Adrenal gland (tissue), 5 donors: ENCODE data around the gene XYLT1.

Source experiments
- POLR2A ChIP-seq, 2 donors: fragments of 450-650 bp; IDR thresholded peaks; one replicate each; pipeline ENCODE4 v1.6.1; 2017; ENCODE audit warnings: antibody characterized with exemption in 2 of 2, mild to moderate bottlenecking in 2 of 2, moderate library complexity in 1 of 2
- TF ChIP-seq, protein P1 (sequence below), 6 experiments: fragments of 450-650 bp in 4 of 6; fragments of 200-600 bp in 2 of 6; sonication (generic) in 1 of 6; IDR thresholded peaks; 1 replicate in 5 of 6; 2 replicates in 1 of 6; pipeline versions ENCODE4 v1.5.1 to v1.8.0; 2016 to 2021; ENCODE audit warnings: antibody characterized with exemption in 6 of 6, mild to moderate bottlenecking in 2 of 6, moderate library complexity in 1 of 6
- donor health status: DM: no; HTN: no; CAD: no.

DNA sequence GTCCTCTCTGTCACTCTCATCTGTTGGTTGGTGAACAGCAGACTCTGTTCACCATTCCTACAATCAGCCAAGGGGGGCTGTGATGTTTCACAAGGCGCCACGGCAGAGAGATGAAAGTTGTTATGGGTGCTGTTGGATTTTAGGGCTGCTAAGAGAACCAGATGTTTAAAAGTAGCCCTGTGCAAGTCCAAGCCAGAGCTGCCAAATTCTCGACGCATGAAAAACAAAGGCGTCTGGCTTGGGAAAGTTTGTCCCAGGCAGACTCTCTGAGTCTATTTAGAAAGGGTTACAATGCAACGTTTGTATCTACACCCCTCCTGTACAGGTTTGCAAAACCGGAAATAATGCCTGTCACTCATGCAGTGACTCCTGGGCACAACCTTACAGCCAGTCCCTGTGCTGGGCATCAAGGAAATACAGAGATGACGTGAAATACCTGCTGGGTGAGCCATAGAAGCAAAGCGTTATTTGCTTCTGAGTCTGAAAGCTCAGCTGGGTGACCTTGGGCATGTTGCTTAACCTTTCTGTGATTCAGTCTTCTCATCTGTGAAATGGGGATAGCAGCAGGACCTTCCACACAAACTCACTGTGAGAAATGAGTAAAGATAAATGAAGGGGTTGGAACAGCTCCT is 74.8 kb downstream of the XYLT1 start:
- TF ChIP-seq, protein P1, sequence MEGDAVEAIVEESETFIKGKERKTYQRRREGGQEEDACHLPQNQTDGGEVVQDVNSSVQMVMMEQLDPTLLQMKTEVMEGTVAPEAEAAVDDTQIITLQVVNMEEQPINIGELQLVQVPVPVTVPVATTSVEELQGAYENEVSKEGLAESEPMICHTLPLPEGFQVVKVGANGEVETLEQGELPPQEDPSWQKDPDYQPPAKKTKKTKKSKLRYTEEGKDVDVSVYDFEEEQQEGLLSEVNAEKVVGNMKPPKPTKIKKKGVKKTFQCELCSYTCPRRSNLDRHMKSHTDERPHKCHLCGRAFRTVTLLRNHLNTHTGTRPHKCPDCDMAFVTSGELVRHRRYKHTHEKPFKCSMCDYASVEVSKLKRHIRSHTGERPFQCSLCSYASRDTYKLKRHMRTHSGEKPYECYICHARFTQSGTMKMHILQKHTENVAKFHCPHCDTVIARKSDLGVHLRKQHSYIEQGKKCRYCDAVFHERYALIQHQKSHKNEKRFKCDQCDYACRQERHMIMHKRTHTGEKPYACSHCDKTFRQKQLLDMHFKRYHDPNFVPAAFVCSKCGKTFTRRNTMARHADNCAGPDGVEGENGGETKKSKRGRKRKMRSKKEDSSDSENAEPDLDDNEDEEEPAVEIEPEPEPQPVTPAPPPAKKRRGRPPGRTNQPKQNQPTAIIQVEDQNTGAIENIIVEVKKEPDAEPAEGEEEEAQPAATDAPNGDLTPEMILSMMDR (IDR thresholded peaks at IDR 0.05), result no peak
- TF ChIP-seq POLR2A (IDR thresholded peaks at IDR 0.05), result no peak
